Mesothelial cell of epicardium (in vitro differentiated cells): Measurements from ENCODE around the gene SPATA2L. TPM values are rescaled to one million over a fixed set of nuclear protein-coding genes. Genes with fewer than 3 reads are reported as not detected.
"Not testable (repeated sequence)": the region's sequence is repeated elsewhere in the genome, so short reads cannot be mapped to it uniquely, and the experiment has no call there.

Experiments used
- DNase-seq, 2 experiments: peaks; one replicate each; pipeline ENCODE4 v3.0.0; 2021; ENCODE audit warnings: low spot score in 2 of 2; ENCODE audit not compliant: unreplicated experiment in 2 of 2
- H3K27ac Mint-ChIP-seq: 2 replicates; pipeline ENCODE4 v1.8.0; 2021; ENCODE audit warnings: mixed read lengths
- H3K27me3 Mint-ChIP-seq: 2 replicates; pipeline ENCODE4 v1.8.0; 2021; ENCODE audit warnings: low read depth, mixed read lengths
- H3K36me3 Mint-ChIP-seq: 2 replicates; pipeline ENCODE4 v1.8.0; 2021; ENCODE audit warnings: mixed read lengths
- H3K4me1 Mint-ChIP-seq: 2 replicates; pipeline ENCODE4 v1.8.0; 2021; ENCODE audit warnings: mixed read lengths
- H3K4me3 Mint-ChIP-seq: 2 replicates; pipeline ENCODE4 v1.8.0; 2021; ENCODE audit warnings: mild to moderate bottlenecking, moderate library complexity, mixed read lengths
- H3K9me3 Mint-ChIP-seq: 2 replicates; pipeline ENCODE4 v1.8.0; 2021; ENCODE audit warnings: mixed read lengths
- CTCF ChIP-seq: fragments of 200-600 bp; sonication (generic); IDR thresholded peaks from one replicate; pipeline ENCODE4 v1.5.0; 2021; ENCODE audit warnings: antibody characterized with exemption; ENCODE audit not compliant: unreplicated experiment
- total RNA-seq: library from RNA; stranded (reverse); gene quantifications from 3 replicates; pipeline ENCODE4 v1.2.1, GENCODE V29; 2021

The SPATA2L gene
- total RNA-seq, 1 donor from 2014 or later: 7.5 TPM

DNA sequence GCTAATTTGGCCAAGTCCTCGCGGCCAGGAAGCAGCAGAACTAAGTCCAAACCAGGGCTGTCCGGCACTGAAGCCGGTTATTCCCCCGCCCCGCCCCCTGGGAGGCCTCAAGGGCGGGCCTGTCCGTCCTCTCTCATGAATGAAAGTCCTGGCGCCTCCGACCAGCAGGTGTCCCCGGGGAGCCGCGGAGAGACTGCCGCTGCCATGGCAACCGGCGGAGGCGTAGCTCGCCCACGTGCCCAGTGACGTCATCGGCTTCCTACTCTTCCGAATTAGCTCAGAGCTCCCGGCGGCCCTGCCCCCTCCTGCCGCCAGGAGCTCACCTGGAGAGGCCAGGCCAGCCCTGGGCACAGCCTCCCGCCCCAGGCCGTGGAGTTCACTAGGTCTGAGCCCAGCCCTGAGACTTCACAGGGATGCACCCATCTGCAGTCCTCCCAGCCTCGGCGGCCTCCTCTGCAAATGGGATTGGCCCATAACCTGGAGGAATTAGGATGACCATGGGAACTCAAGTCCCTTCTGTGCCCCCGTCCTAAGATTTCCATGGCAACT lies 1.3 kb downstream of the SPATA2L start:
- peak overlapping the region; percentile 53 for H3K27ac Mint-ChIP-seq

GRCh38 chr16:89699629-89700099 lies 1.8 kb downstream of the SPATA2L start:
- H3K27me3 Mint-ChIP-seq, H3K4me1 Mint-ChIP-seq, DNase-seq, H3K36me3 Mint-ChIP-seq, H3K9me3 Mint-ChIP-seq: not testable (repeated sequence)
- Mint-ChIP-seq H3K4me3 (peak overlapping the region; percentile 57), H3K27ac (peak overlapping the region; percentile 53)

More for the DNA sequence above, 1.3 kb downstream of the SPATA2L start:
- Mint-ChIP-seq H3K36me3 (no peaks in the 10 kb centered on the region), H3K9me3 (no peaks in the 10 kb centered on the region), H3K4me3 (peak overlapping the region; percentile 57), H3K4me1 (peaks cover 2% of the 10 kb centered on the region), H3K27me3 (peaks cover 14% of the 10 kb centered on the region)
- peak; percentile 98 to 100 for DNase-seq
- peak; percentile 84 for TF ChIP-seq CTCF

DNA sequence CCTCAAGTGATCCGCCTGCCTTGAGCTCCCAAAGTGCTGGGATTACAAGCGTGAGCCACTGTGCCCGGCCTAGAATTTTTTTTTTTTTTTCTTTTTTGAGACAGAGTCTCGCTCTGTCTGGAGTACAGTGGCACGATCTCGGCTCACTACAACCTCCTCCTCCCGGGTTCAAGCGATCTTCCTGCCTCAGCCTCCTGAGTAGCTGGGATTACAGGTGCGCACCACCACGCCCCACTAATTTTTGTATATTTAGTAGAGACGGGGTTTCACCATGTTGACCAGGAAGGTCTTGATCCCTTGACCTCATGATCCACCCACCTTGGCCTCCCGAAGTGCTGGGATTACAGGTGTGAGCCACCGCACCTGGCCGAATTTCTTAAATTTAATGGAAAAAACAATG lies 2.8 kb downstream of the SPATA2L start:
- H3K9me3 Mint-ChIP-seq, DNase-seq, H3K4me1 Mint-ChIP-seq, H3K36me3 Mint-ChIP-seq, H3K27ac Mint-ChIP-seq, H3K27me3 Mint-ChIP-seq, H3K4me3 Mint-ChIP-seq: not testable (repeated sequence)

GRCh38 chr16:89697616-89698331 lies 3.7 kb downstream of the SPATA2L start:
- no peak for DNase-seq
- Mint-ChIP-seq H3K27ac (no peak overlapping the region), H3K27me3 (peaks cover 7% of the 10 kb centered on the region), H3K4me3 (no peak overlapping the region), H3K36me3 (peaks cover 6% of the 10 kb centered on the region), H3K4me1 (peaks cover 2% of the 10 kb centered on the region), H3K9me3 (no peaks in the 10 kb centered on the region)
- no peak for TF ChIP-seq CTCF

GRCh38 chr16:89697161-89697615 lies 4.3 kb downstream of the SPATA2L start:
- no peak for DNase-seq
- peaks cover 2% of the 10 kb centered on the region for H3K4me1 Mint-ChIP-seq
- H3K27ac Mint-ChIP-seq: no peak overlapping the region
- no peaks in the 10 kb centered on the region for H3K9me3 Mint-ChIP-seq
- TF ChIP-seq CTCF: no peak
- H3K36me3 Mint-ChIP-seq: peaks cover 6% of the 10 kb centered on the region
- H3K27me3 Mint-ChIP-seq: peaks cover 1% of the 10 kb centered on the region
- H3K4me3 Mint-ChIP-seq: no peak overlapping the region

- Mint-ChIP-seq H3K36me3 (peaks cover 6% of the 10 kb centered on the region), H3K9me3 (no peaks in the 10 kb centered on the region), H3K4me1 (peaks cover 2% of the 10 kb centered on the region), H3K27ac (no peak overlapping the region), H3K27me3 (no peaks in the 10 kb centered on the region), H3K4me3 (no peak overlapping the region)
- TF ChIP-seq CTCF: no peak
- DNase-seq: no peak
Measured at GRCh38 chr16:89696670-89697128, 4.8 kb downstream of the SPATA2L start.
